KMS-11 (cell line): ENCODE results near the gene FAM193A.

Source experiments
- H2AFZ ChIP-seq: fragments of 200-600 bp; sonication (generic); 2 replicates; pipeline ENCODE4 v1.6.1; 2016; ENCODE audit warnings: antibody characterized with exemption, mixed run types, low read depth
- H3K27ac ChIP-seq: fragments of 200-600 bp; sonication (generic); 2 replicates; pipeline ENCODE4 v1.6.1; 2016; ENCODE audit warnings: mild to moderate bottlenecking, mixed run types
- H3K27me3 ChIP-seq: fragments of 200-600 bp; sonication (generic); 2 replicates; pipeline ENCODE4 v1.6.1; 2017; ENCODE audit warnings: mild to moderate bottlenecking, low read depth, mixed run types, moderate library complexity; ENCODE audit not compliant: insufficient read depth
- H3K36me3 ChIP-seq: fragments of 200-600 bp; sonication (generic); 2 replicates; pipeline ENCODE4 v1.6.1; 2017; ENCODE audit warnings: mild to moderate bottlenecking, mixed run types; ENCODE audit not compliant: insufficient read depth
- H3K4me1 ChIP-seq: fragments of 200-600 bp; sonication (generic); 2 replicates; pipeline ENCODE4 v1.6.1; 2016; ENCODE audit warnings: mild to moderate bottlenecking, low read depth, mixed run types; ENCODE audit not compliant: poor library complexity, severe bottlenecking
- H3K4me2 ChIP-seq: fragments of 200-600 bp; sonication (generic); 2 replicates; pipeline ENCODE4 v1.7.0; 2016; ENCODE audit warnings: mild to moderate bottlenecking, mixed run types
- H3K4me3 ChIP-seq: fragments of 200-600 bp; sonication (generic); IDR thresholded peaks from 2 replicates; pipeline ENCODE4 v1.6.1; 2017; ENCODE audit warnings: low read depth, low read length, mixed read lengths; ENCODE audit not compliant: insufficient read depth
- H3K79me2 ChIP-seq: fragments of 200-600 bp; sonication (generic); 2 replicates; pipeline ENCODE4 v1.6.1; 2016; ENCODE audit warnings: low read depth, mixed run types; ENCODE audit not compliant: insufficient read depth
- H3K9ac ChIP-seq: fragments of 200-600 bp; sonication (generic); 2 replicates; pipeline ENCODE4 v1.6.1; 2016; ENCODE audit warnings: mild to moderate bottlenecking, mixed run types
- H4K20me1 ChIP-seq: fragments of 200-600 bp; sonication (generic); 2 replicates; pipeline ENCODE4 v1.6.1; 2016; ENCODE audit warnings: mild to moderate bottlenecking, mixed run types; ENCODE audit not compliant: insufficient read depth
- TF ChIP-seq, protein P1 (sequence below): fragments of 200-600 bp; sonication (generic); conservative IDR thresholded peaks from 2 replicates; pipeline ENCODE4 v1.6.1; 2017; ENCODE audit warnings: low read depth, mild to moderate bottlenecking, antibody characterized with exemption, low read length, moderate library complexity, mixed read lengths

The FAM193A gene

DNA sequence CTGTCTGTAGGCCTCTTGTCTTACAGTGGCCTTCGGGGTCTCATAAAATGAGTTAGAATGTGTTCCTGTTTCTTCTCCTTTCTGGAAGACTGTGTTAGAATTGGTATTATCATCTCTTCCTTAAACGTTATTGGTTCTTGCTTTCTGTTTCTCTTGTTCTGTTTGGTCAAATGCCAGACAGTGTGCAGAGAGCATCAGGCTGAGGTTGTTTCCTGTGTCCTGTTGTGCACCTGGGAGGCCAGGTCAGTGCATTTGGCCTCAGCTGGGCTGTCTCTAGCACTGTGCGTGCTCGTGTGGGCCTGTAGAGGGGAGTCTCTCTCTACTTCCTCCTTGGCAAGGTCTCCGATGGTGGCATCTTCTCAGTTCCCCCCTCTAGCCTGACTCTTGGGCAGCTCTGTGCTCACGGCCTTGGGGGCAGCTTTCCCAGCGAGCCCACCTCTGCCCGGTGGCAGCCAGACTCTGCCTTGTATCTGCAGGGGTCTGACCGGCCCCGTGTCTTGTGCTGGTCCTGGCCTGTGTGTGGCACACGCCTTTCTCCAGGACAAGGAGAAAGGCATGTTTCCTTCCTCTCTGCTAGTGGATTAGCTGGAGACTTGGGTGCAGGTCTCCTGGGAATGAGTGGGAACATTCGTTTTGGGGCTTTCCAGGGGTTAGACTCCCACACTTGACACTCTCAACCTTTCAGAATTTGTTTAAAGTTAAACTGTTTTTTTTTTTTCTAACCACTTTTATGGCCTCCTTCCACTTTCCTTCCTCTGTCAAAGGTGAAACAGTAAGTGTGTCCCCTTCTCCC is 62.3 kb downstream of the FAM193A start:
- no peaks in the 10 kb centered on the region for H3K27me3 ChIP-seq
- H3K4me1 ChIP-seq, result peaks cover 26% of the 10 kb centered on the region
- H3K36me3 ChIP-seq, result no peaks in the 10 kb centered on the region
- H2AFZ ChIP-seq, result no peak overlapping the region
- H4K20me1 ChIP-seq, result no peaks in the 10 kb centered on the region
- TF ChIP-seq, protein P1, sequence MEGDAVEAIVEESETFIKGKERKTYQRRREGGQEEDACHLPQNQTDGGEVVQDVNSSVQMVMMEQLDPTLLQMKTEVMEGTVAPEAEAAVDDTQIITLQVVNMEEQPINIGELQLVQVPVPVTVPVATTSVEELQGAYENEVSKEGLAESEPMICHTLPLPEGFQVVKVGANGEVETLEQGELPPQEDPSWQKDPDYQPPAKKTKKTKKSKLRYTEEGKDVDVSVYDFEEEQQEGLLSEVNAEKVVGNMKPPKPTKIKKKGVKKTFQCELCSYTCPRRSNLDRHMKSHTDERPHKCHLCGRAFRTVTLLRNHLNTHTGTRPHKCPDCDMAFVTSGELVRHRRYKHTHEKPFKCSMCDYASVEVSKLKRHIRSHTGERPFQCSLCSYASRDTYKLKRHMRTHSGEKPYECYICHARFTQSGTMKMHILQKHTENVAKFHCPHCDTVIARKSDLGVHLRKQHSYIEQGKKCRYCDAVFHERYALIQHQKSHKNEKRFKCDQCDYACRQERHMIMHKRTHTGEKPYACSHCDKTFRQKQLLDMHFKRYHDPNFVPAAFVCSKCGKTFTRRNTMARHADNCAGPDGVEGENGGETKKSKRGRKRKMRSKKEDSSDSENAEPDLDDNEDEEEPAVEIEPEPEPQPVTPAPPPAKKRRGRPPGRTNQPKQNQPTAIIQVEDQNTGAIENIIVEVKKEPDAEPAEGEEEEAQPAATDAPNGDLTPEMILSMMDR, result no peak
- peaks cover 20% of the 10 kb centered on the region; the same call in 1 of the 2 replicates for H3K79me2 ChIP-seq
- no peak overlapping the region for H3K4me2 ChIP-seq
- no peak overlapping the region for H3K27ac ChIP-seq
- H3K9ac ChIP-seq, result no peak overlapping the region
- no peak overlapping the region for H3K4me3 ChIP-seq

DNA sequence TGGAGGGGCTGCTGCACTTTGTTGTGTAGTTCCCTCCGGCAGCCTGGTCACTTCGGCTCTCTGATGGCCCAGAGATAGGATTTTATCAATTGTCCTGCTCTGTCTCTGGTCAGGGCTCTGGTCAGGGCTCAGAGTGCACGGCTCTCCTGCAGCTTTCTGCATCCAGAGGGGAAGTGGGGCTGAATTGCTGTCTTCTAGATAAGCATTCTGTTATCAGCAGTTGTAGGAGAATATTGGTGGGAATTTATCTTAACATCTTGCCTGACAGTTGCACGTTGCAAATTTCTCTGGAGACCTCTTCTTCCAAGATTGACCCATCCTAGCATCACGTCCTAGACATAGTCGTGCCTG is 62.8 kb downstream of the FAM193A start:
- Histone ChIP-seq H3K36me3 (no peaks in the 10 kb centered on the region), H3K4me1 (peaks cover 23% of the 10 kb centered on the region), H3K79me2 (peaks cover 18% of the 10 kb centered on the region; the same call in 1 of the 2 replicates), H2AFZ (no peak overlapping the region), H3K27ac (no peak overlapping the region), H4K20me1 (no peaks in the 10 kb centered on the region), H3K27me3 (no peaks in the 10 kb centered on the region), H3K4me3 (no peak overlapping the region), H3K4me2 (no peak overlapping the region), H3K9ac (no peak overlapping the region)
- TF ChIP-seq, protein P1, result no peak

DNA sequence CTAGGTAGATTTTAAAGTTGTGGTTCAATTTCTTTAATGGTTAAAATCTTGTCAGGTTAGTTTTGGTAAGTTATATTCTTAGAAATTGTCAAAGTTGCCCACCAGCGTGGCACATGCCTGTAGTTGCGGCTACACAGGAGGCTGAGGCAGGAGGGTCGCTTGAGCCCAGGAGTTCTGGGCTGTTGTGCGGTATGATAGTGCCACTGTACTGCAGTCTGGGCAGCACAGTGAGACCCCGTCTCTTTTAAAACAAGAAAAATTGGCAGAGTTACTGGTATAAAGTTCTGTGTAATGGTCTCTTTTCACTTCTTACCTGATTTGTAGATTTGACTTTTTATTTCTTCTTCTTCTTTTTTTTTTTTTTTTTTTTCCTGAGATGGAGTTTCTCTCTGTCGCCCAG is 64.4 kb downstream of the FAM193A start:
- Histone ChIP-seq H3K27ac (no peak overlapping the region), H3K4me3 (no peak overlapping the region), H3K9ac (no peak overlapping the region), H3K79me2 (peaks cover 27% of the 10 kb centered on the region; the same call in 1 of the 2 replicates), H3K4me1 (peaks cover 7% of the 10 kb centered on the region), H3K36me3 (no peaks in the 10 kb centered on the region), H2AFZ (no peak overlapping the region), H3K4me2 (no peak overlapping the region), H4K20me1 (no peaks in the 10 kb centered on the region), H3K27me3 (no peaks in the 10 kb centered on the region)
- TF ChIP-seq, protein P1, result no peak

DNA sequence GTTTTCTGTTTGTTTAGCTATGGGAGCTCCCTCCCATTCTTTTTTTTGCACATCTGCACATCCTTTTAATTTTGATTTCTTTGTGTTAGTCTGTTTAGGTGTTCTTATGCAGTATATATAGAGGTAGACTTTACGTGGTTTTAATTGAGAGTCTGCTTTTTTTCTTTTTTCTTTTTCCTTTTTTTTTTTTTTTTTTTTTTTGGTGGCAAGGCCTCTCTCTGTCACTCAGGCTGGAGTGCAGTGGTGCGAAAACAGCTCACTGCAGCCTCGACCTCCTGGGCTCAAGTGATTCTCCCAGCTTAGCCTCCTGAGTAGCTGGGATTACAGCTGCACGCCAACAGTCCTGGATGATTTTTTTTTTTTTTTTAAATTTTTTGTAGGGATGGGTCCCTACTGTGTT is 68.2 kb downstream of the FAM193A start:
- Histone ChIP-seq H3K79me2 (peaks cover 30% of the 10 kb centered on the region), H3K4me3 (no peak overlapping the region), H2AFZ (no peak overlapping the region), H3K27ac (no peak overlapping the region), H3K27me3 (no peaks in the 10 kb centered on the region), H4K20me1 (no peaks in the 10 kb centered on the region), H3K36me3 (no peaks in the 10 kb centered on the region), H3K4me1 (no peaks in the 10 kb centered on the region), H3K4me2 (no peak overlapping the region), H3K9ac (no peak overlapping the region)
- TF ChIP-seq, protein P1, result no peak
